ENCODE data around the gene TSPAN16. TPM values are rescaled to one million over a fixed set of nuclear protein-coding genes. Genes with fewer than 3 reads are reported as not detected.

Gene TSPAN16
- total RNA-seq, 1 donor from 2014 or later: not detected

DNA sequence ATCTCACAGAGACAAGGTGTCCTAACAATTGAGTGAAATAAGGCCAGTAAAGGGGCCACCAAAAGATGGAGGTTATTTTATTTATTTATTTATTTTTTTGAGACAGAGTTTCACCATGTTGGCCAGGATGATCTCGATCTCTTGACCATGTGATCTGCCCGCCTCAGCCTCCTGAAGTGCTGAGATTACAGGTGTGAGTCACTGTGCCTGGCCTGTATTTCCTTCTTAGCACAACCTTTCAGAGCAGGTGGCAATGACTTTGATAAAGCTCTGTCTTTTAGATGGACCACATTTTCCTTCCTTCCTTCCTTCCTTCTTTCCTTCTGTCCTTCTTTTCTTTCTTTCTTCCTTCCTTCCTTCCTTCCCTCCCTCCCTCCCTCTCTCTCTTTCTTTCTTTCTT, 22.7 kb upstream of the TSPAN16 start:
- FAIRE-seq: no peak
- Histone ChIP-seq H3K27ac (ENCODE audit: low read depth, low read length) (no peak overlapping the region), H3K79me2 (ENCODE audit: insufficient read depth, low read length) (no peaks in the 10 kb centered on the region), H3K9ac (ENCODE audit: low read length) (no peak overlapping the region), H3K36me3 (ENCODE audit: insufficient read depth, low read length) (no peaks in the 10 kb centered on the region), H4K20me1 (ENCODE audit: insufficient read depth, low read length) (no peaks in the 10 kb centered on the region), H3K4me2 (ENCODE audit: low read length) (no peak overlapping the region), H2AFZ (ENCODE audit: low read depth, low read length) (no peak overlapping the region), H3K27me3 (ENCODE audit: insufficient read depth, low read length) (no peaks in the 10 kb centered on the region), H3K4me3 (ENCODE audit: insufficient read depth, low read depth, low read length) (no peak overlapping the region), H3K4me1 (ENCODE audit: insufficient read depth, low read length) (peaks cover 6% of the 10 kb centered on the region), H3K9me3 (ENCODE audit: insufficient read depth, low read depth, low read length) (no peaks in the 10 kb centered on the region)
- Mint-ChIP-seq H3K27me3 (ENCODE audit: low read depth, unreplicated experiment) (peaks cover 6% of the 10 kb centered on the region), H3K4me3 (ENCODE audit: unreplicated experiment) (no peak overlapping the region), H3K36me3 (ENCODE audit: low read depth, unreplicated experiment) (no peaks in the 10 kb centered on the region), H3K9me3 (ENCODE audit: unreplicated experiment) (no peaks in the 10 kb centered on the region), H3K4me1 (ENCODE audit: low read depth, unreplicated experiment) (peaks cover 3% of the 10 kb centered on the region), H3K27ac (ENCODE audit: unreplicated experiment) (no peak overlapping the region)
- no peak for TF ChIP-seq EZH2 (IDR thresholded peaks at IDR 0.05; ENCODE audit: insufficient read depth, low read length)
- TF ChIP-seq, protein P1, sequence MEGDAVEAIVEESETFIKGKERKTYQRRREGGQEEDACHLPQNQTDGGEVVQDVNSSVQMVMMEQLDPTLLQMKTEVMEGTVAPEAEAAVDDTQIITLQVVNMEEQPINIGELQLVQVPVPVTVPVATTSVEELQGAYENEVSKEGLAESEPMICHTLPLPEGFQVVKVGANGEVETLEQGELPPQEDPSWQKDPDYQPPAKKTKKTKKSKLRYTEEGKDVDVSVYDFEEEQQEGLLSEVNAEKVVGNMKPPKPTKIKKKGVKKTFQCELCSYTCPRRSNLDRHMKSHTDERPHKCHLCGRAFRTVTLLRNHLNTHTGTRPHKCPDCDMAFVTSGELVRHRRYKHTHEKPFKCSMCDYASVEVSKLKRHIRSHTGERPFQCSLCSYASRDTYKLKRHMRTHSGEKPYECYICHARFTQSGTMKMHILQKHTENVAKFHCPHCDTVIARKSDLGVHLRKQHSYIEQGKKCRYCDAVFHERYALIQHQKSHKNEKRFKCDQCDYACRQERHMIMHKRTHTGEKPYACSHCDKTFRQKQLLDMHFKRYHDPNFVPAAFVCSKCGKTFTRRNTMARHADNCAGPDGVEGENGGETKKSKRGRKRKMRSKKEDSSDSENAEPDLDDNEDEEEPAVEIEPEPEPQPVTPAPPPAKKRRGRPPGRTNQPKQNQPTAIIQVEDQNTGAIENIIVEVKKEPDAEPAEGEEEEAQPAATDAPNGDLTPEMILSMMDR (IDR thresholded peaks at IDR 0.05; ENCODE audit: insufficient read depth, low read depth, low read length): no peak
- no peak for DNase-seq (ENCODE audit: low read depth)

DNA sequence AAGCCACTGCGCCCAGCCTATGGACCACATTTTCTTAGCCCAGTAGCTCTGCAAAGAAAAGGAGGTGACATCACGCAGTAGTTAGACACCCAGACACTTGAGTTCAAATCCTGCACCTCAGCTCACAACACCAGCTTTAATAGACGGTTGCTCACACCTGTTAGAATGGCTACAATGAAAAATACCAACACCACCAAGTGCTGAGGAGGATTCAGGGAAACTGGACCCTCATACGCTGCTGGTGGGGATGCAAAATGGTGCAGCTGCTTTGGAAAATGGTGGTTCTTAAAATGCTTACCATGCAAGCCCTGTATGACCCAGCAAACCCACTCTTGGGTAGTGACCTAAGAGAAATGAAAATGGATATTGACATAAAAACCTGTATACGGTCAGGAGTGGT, 22.0 kb upstream of the TSPAN16 start:
- no peaks in the 10 kb centered on the region for H3K36me3 Mint-ChIP-seq (ENCODE audit: low read depth, unreplicated experiment)
- H4K20me1 ChIP-seq (ENCODE audit: insufficient read depth, low read length): no peaks in the 10 kb centered on the region
- peaks cover 4% of the 10 kb centered on the region for H3K27me3 Mint-ChIP-seq (ENCODE audit: low read depth, unreplicated experiment)
- no peak for FAIRE-seq
- H3K27me3 ChIP-seq (ENCODE audit: insufficient read depth, low read length): no peaks in the 10 kb centered on the region
- H3K9me3 Mint-ChIP-seq (ENCODE audit: unreplicated experiment): no peaks in the 10 kb centered on the region
- H3K27ac Mint-ChIP-seq (ENCODE audit: unreplicated experiment): no peak overlapping the region
- H3K9me3 ChIP-seq (ENCODE audit: insufficient read depth, low read depth, low read length): no peaks in the 10 kb centered on the region
- no peaks in the 10 kb centered on the region for H3K79me2 ChIP-seq (ENCODE audit: insufficient read depth, low read length)
- no peak overlapping the region for H3K4me2 ChIP-seq (ENCODE audit: low read length)
- peaks cover 5% of the 10 kb centered on the region for H3K4me1 ChIP-seq (ENCODE audit: insufficient read depth, low read length)
- no peaks in the 10 kb centered on the region for H3K36me3 ChIP-seq (ENCODE audit: insufficient read depth, low read length)
- no peak overlapping the region for H2AFZ ChIP-seq (ENCODE audit: low read depth, low read length)
- DNase-seq (ENCODE audit: low read depth): no peak
- H3K4me3 Mint-ChIP-seq (ENCODE audit: unreplicated experiment): no peak overlapping the region
- no peak overlapping the region for H3K9ac ChIP-seq (ENCODE audit: low read length)
- peaks cover 3% of the 10 kb centered on the region for H3K4me1 Mint-ChIP-seq (ENCODE audit: low read depth, unreplicated experiment)
- no peak overlapping the region for H3K27ac ChIP-seq (ENCODE audit: low read depth, low read length)
- TF ChIP-seq, protein P1 (IDR thresholded peaks at IDR 0.05; ENCODE audit: insufficient read depth, low read depth, low read length): no peak
- no peak for TF ChIP-seq EZH2 (IDR thresholded peaks at IDR 0.05; ENCODE audit: insufficient read depth, low read length)
- H3K4me3 ChIP-seq (ENCODE audit: insufficient read depth, low read depth, low read length): no peak overlapping the region

DNA sequence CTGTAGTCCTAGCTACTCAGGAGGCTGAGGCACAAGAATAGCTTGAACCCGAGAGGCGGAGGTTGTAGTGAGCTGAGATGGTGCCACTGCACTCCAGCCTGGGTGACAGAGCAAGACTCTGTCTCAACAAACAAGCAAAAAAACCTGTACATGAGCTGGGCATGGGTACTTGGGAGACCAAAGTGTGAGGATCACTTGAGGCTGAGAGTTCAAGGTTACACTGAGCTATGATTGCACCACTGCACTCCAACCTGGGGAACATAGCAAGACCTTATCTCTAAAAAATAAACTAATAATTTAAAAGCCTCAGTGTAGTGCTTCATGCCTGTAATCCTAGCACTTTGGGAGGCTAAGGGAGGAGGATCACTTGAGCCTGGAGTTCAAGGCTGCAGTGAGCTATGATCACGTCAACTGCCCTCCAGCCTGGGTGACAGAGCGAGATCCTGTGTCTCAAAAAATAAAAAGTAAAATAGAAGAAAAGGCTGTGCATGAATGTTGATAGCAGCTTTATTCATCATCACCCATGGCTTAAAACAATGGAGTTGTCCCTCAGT, 21.4 kb upstream of the TSPAN16 start:
- H3K4me2 ChIP-seq (ENCODE audit: low read length): no peak overlapping the region
- FAIRE-seq: no peak
- peaks cover 4% of the 10 kb centered on the region for H3K27me3 Mint-ChIP-seq (ENCODE audit: low read depth, unreplicated experiment)
- peaks cover 4% of the 10 kb centered on the region for H3K27me3 ChIP-seq (ENCODE audit: insufficient read depth, low read length)
- H3K4me3 Mint-ChIP-seq (ENCODE audit: unreplicated experiment): no peak overlapping the region
- no peaks in the 10 kb centered on the region for H3K9me3 Mint-ChIP-seq (ENCODE audit: unreplicated experiment)
- no peak for TF ChIP-seq EZH2 (IDR thresholded peaks at IDR 0.05; ENCODE audit: insufficient read depth, low read length)
- TF ChIP-seq, protein P1 (IDR thresholded peaks at IDR 0.05; ENCODE audit: insufficient read depth, low read depth, low read length): no peak
- H3K27ac Mint-ChIP-seq (ENCODE audit: unreplicated experiment): no peak overlapping the region
- H3K36me3 ChIP-seq (ENCODE audit: insufficient read depth, low read length): no peaks in the 10 kb centered on the region
- H3K79me2 ChIP-seq (ENCODE audit: insufficient read depth, low read length): no peaks in the 10 kb centered on the region
- H3K9me3 ChIP-seq (ENCODE audit: insufficient read depth, low read depth, low read length): no peaks in the 10 kb centered on the region
- no peaks in the 10 kb centered on the region for H4K20me1 ChIP-seq (ENCODE audit: insufficient read depth, low read length)
- H3K4me1 ChIP-seq (ENCODE audit: insufficient read depth, low read length): no peaks in the 10 kb centered on the region
- H2AFZ ChIP-seq (ENCODE audit: low read depth, low read length): no peak overlapping the region
- H3K36me3 Mint-ChIP-seq (ENCODE audit: low read depth, unreplicated experiment): no peaks in the 10 kb centered on the region
- H3K4me3 ChIP-seq (ENCODE audit: insufficient read depth, low read depth, low read length): no peak overlapping the region
- H3K9ac ChIP-seq (ENCODE audit: low read length): no peak overlapping the region
- DNase-seq (ENCODE audit: low read depth): no peak
- no peaks in the 10 kb centered on the region for H3K4me1 Mint-ChIP-seq (ENCODE audit: low read depth, unreplicated experiment)
- H3K27ac ChIP-seq (ENCODE audit: low read depth, low read length): no peak overlapping the region
